Measurements from ENCODE around the gene CEP43. TPM values are rescaled to one million over a fixed set of nuclear protein-coding genes. Genes with fewer than 3 reads are reported as not detected.

Gene CEP43
- total RNA-seq, 1 donor from 2014 or later = 16.0 TPM

GRCh38 chr6:166970091-166970490 lies 29.1 kb upstream of the CEP43 start:
- no peaks in the 10 kb centered on the region for H3K79me2 ChIP-seq (ENCODE audit: insufficient read depth, low read length)
- no peak overlapping the region for H3K27ac Mint-ChIP-seq (ENCODE audit: unreplicated experiment)
- no peak overlapping the region for H3K27ac ChIP-seq (ENCODE audit: low read depth, low read length)
- H3K4me3 ChIP-seq (ENCODE audit: insufficient read depth, low read depth, low read length) = no peak overlapping the region
- H3K9me3 ChIP-seq (ENCODE audit: insufficient read depth, low read depth, low read length) = no peaks in the 10 kb centered on the region
- no peak overlapping the region for H3K4me2 ChIP-seq (ENCODE audit: low read length)
- H3K27me3 Mint-ChIP-seq (ENCODE audit: low read depth, unreplicated experiment) = no peaks in the 10 kb centered on the region
- no peak overlapping the region for H2AFZ ChIP-seq (ENCODE audit: low read depth, low read length)
- DNase-seq (ENCODE audit: low read depth) (no peak), FAIRE-seq (no peak)
- no peak overlapping the region for H3K4me3 Mint-ChIP-seq (ENCODE audit: unreplicated experiment)
- H3K27me3 ChIP-seq (ENCODE audit: insufficient read depth, low read length) = no peaks in the 10 kb centered on the region
- H3K4me1 ChIP-seq (ENCODE audit: insufficient read depth, low read length) = no peaks in the 10 kb centered on the region
- H3K9me3 Mint-ChIP-seq (ENCODE audit: unreplicated experiment) = peaks cover 6% of the 10 kb centered on the region
- H3K36me3 ChIP-seq (ENCODE audit: insufficient read depth, low read length) = no peaks in the 10 kb centered on the region
- no peaks in the 10 kb centered on the region for H3K36me3 Mint-ChIP-seq (ENCODE audit: low read depth, unreplicated experiment)
- peaks cover 6% of the 10 kb centered on the region for H3K4me1 Mint-ChIP-seq (ENCODE audit: low read depth, unreplicated experiment)
- no peak for TF ChIP-seq EZH2 (IDR thresholded peaks at IDR 0.05; ENCODE audit: insufficient read depth, low read length)
- no peaks in the 10 kb centered on the region for H4K20me1 ChIP-seq (ENCODE audit: insufficient read depth, low read length)
- H3K9ac ChIP-seq (ENCODE audit: low read length) = no peak overlapping the region

- no peaks in the 10 kb centered on the region for H3K79me2 ChIP-seq (ENCODE audit: insufficient read depth, low read length)
- Mint-ChIP-seq H3K4me1 (ENCODE audit: low read depth, unreplicated experiment) (peaks cover 6% of the 10 kb centered on the region), H3K36me3 (ENCODE audit: low read depth, unreplicated experiment) (no peaks in the 10 kb centered on the region), H3K4me3 (ENCODE audit: unreplicated experiment) (no peak overlapping the region), H3K27me3 (ENCODE audit: low read depth, unreplicated experiment) (no peaks in the 10 kb centered on the region), H3K27ac (ENCODE audit: unreplicated experiment) (no peak overlapping the region), H3K9me3 (ENCODE audit: unreplicated experiment) (peaks cover 6% of the 10 kb centered on the region)
- no peak overlapping the region for H3K9ac ChIP-seq (ENCODE audit: low read length)
- H3K27ac ChIP-seq (ENCODE audit: low read depth, low read length) = no peak overlapping the region
- no peaks in the 10 kb centered on the region for H4K20me1 ChIP-seq (ENCODE audit: insufficient read depth, low read length)
- no peaks in the 10 kb centered on the region for H3K27me3 ChIP-seq (ENCODE audit: insufficient read depth, low read length)
- H3K4me3 ChIP-seq (ENCODE audit: insufficient read depth, low read depth, low read length) = no peak overlapping the region
- DNase-seq (ENCODE audit: low read depth) (no peak), FAIRE-seq (no peak)
- H3K4me1 ChIP-seq (ENCODE audit: insufficient read depth, low read length) = no peaks in the 10 kb centered on the region
- H3K9me3 ChIP-seq (ENCODE audit: insufficient read depth, low read depth, low read length) = no peaks in the 10 kb centered on the region
- H3K36me3 ChIP-seq (ENCODE audit: insufficient read depth, low read length) = no peaks in the 10 kb centered on the region
- no peak overlapping the region for H2AFZ ChIP-seq (ENCODE audit: low read depth, low read length)
- no peak overlapping the region for H3K4me2 ChIP-seq (ENCODE audit: low read length)
- TF ChIP-seq EZH2 (IDR thresholded peaks at IDR 0.05; ENCODE audit: insufficient read depth, low read length) = no peak
- TF ChIP-seq CTCF (IDR thresholded peaks at IDR 0.05; ENCODE audit: insufficient read depth, low read depth, low read length) = no peak
Measured at GRCh38 chr6:166970776-166971175, 28.4 kb upstream of the CEP43 start.

- no peak overlapping the region for H2AFZ ChIP-seq (ENCODE audit: low read depth, low read length)
- H3K27me3 ChIP-seq (ENCODE audit: insufficient read depth, low read length) = no peaks in the 10 kb centered on the region
- peaks cover 3% of the 10 kb centered on the region for H3K9me3 Mint-ChIP-seq (ENCODE audit: unreplicated experiment)
- no peak overlapping the region for H3K4me2 ChIP-seq (ENCODE audit: low read length)
- H3K27ac Mint-ChIP-seq (ENCODE audit: unreplicated experiment) = no peak overlapping the region
- no peaks in the 10 kb centered on the region for H3K4me1 ChIP-seq (ENCODE audit: insufficient read depth, low read length)
- H3K4me3 Mint-ChIP-seq (ENCODE audit: unreplicated experiment) = no peak overlapping the region
- no peaks in the 10 kb centered on the region for H4K20me1 ChIP-seq (ENCODE audit: insufficient read depth, low read length)
- H3K36me3 Mint-ChIP-seq (ENCODE audit: low read depth, unreplicated experiment) = no peaks in the 10 kb centered on the region
- peaks cover 6% of the 10 kb centered on the region for H3K4me1 Mint-ChIP-seq (ENCODE audit: low read depth, unreplicated experiment)
- no peaks in the 10 kb centered on the region for H3K36me3 ChIP-seq (ENCODE audit: insufficient read depth, low read length)
- H3K79me2 ChIP-seq (ENCODE audit: insufficient read depth, low read length) = no peaks in the 10 kb centered on the region
- H3K27ac ChIP-seq (ENCODE audit: low read depth, low read length) = no peak overlapping the region
- H3K4me3 ChIP-seq (ENCODE audit: insufficient read depth, low read depth, low read length) = no peak overlapping the region
- no peak for FAIRE-seq
- H3K27me3 Mint-ChIP-seq (ENCODE audit: low read depth, unreplicated experiment) = no peaks in the 10 kb centered on the region
- no peaks in the 10 kb centered on the region for H3K9me3 ChIP-seq (ENCODE audit: insufficient read depth, low read depth, low read length)
- no peak overlapping the region for H3K9ac ChIP-seq (ENCODE audit: low read length)
- TF ChIP-seq CTCF (IDR thresholded peaks at IDR 0.05; ENCODE audit: insufficient read depth, low read depth, low read length) (no peak), EZH2 (IDR thresholded peaks at IDR 0.05; ENCODE audit: insufficient read depth, low read length) (no peak)
- DNase-seq (ENCODE audit: low read depth) = no peak
Measured at GRCh38 chr6:166971271-166971670, 27.9 kb upstream of the CEP43 start.
